Measurements from ENCODE around the gene C17orf67.

Gene C17orf67

DNA sequence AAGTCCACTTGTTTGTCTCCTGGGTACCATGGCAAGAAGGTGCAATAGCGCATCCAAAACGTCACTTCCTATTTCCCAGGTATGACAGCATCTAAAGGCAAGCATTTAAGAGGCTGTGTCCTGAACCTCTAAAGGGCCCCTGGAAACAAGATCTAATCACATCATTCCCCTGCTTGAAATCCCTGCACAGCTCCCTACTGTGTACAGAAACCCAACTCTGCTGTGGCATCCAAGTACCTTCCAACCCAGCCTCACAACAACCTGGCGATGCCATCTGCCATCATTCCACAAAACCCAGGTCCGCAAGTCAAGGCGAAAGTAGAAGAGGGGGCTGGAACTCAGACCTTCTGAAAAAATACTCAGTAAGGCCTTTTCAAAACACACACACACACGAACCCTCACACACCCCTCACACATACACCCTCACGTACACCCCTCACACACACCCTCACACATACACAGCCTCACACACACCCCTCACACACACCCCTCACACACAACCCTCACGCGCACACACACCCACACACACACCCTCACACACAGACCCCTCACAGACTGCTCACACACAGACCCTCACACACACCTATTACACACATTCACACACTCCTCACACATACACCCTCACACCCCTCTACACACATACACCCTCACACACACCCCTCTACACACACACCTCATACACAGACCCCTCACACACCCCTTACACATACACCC is 24.5 kb downstream of the C17orf67 start:
- no peak overlapping the region for H3K27ac ChIP-seq (ENCODE audit: low read length)

DNA sequence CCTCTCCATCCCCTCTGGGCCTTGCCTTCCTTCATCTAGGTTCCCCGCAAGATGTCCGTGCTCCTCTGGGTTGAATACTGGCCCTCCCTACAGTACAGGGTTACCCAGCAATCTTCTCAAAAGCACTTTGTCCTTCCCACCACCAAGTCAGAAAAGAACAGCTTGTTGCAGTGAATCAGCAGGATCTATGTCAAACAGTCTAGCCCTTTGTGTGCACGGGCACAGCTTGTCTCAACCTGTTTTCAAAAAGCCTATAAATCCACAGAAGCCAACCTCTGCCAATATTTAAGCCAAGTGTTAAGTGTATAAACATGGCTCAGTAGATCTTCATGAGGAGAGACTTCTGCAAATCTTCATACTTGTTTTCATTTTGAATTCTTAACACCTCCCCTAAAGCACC is 25.2 kb downstream of the C17orf67 start:
- Histone ChIP-seq H3K27me3 (ENCODE audit: insufficient read depth, low read length, poor library complexity) (no peaks in the 10 kb centered on the region), H3K79me2 (ENCODE audit: insufficient read depth, low read length) (no peaks in the 10 kb centered on the region), H3K4me1 (ENCODE audit: insufficient read depth, low read length) (peaks cover 28% of the 10 kb centered on the region), H3K4me3 (ENCODE audit: low read depth in 1 of 2, low read length in 2 of 2) (no peak overlapping the region), H2AFZ (ENCODE audit: low read depth, low read length) (no peak overlapping the region; the same call in 1 of the 2 replicates), H3K4me2 (ENCODE audit: insufficient read depth, low read length) (no peak overlapping the region), H3K9ac (ENCODE audit: low read depth, low read length) (no peak overlapping the region), H3K27ac (ENCODE audit: low read length) (no peak overlapping the region), H3K36me3 (ENCODE audit: insufficient read depth, low read length) (no peaks in the 10 kb centered on the region), H4K20me1 (ENCODE audit: insufficient read depth, low read length) (no peaks in the 10 kb centered on the region), H3K9me3 (ENCODE audit: insufficient read depth, low read length, severe bottlenecking) (no peaks in the 10 kb centered on the region)
- DNase-seq (no peak), ATAC-seq (ENCODE audit: insufficient read depth, low read depth) (no peak)
- TF ChIP-seq EZH2 (IDR thresholded peaks at IDR 0.05; ENCODE audit: borderline replicate concordance, low read depth, low read length, severe bottlenecking), result no peak
- TF ChIP-seq, protein P1, sequence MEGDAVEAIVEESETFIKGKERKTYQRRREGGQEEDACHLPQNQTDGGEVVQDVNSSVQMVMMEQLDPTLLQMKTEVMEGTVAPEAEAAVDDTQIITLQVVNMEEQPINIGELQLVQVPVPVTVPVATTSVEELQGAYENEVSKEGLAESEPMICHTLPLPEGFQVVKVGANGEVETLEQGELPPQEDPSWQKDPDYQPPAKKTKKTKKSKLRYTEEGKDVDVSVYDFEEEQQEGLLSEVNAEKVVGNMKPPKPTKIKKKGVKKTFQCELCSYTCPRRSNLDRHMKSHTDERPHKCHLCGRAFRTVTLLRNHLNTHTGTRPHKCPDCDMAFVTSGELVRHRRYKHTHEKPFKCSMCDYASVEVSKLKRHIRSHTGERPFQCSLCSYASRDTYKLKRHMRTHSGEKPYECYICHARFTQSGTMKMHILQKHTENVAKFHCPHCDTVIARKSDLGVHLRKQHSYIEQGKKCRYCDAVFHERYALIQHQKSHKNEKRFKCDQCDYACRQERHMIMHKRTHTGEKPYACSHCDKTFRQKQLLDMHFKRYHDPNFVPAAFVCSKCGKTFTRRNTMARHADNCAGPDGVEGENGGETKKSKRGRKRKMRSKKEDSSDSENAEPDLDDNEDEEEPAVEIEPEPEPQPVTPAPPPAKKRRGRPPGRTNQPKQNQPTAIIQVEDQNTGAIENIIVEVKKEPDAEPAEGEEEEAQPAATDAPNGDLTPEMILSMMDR (IDR thresholded peaks at IDR 0.05; ENCODE audit: borderline replicate concordance, extremely low read depth, low read length, poor library complexity, severe bottlenecking), result no peak

More for the DNA sequence above, 24.5 kb downstream of the C17orf67 start:
- no peak overlapping the region for H2AFZ ChIP-seq (ENCODE audit: low read depth, low read length)
- no peak overlapping the region for H3K9ac ChIP-seq (ENCODE audit: low read depth, low read length)
- H3K4me1 ChIP-seq (ENCODE audit: insufficient read depth, low read length), result peaks cover 35% of the 10 kb centered on the region
- H3K79me2 ChIP-seq (ENCODE audit: insufficient read depth, low read length), result no peaks in the 10 kb centered on the region
- H3K36me3 ChIP-seq (ENCODE audit: insufficient read depth, low read length), result no peaks in the 10 kb centered on the region
- DNase-seq, result no peak
- no peaks in the 10 kb centered on the region for H3K27me3 ChIP-seq (ENCODE audit: insufficient read depth, low read length, poor library complexity)
- TF ChIP-seq EZH2 (IDR thresholded peaks at IDR 0.05; ENCODE audit: borderline replicate concordance, low read depth, low read length, severe bottlenecking), result no peak
- TF ChIP-seq, protein P1 (IDR thresholded peaks at IDR 0.05; ENCODE audit: borderline replicate concordance, extremely low read depth, low read length, poor library complexity, severe bottlenecking), result no peak
- H3K4me2 ChIP-seq (ENCODE audit: insufficient read depth, low read length), result no peak overlapping the region
- no peaks in the 10 kb centered on the region for H4K20me1 ChIP-seq (ENCODE audit: insufficient read depth, low read length)
- ATAC-seq (ENCODE audit: insufficient read depth, low read depth), result no peak
- H3K4me3 ChIP-seq (ENCODE audit: low read depth in 1 of 2, low read length in 2 of 2), result no peak overlapping the region
- H3K9me3 ChIP-seq (ENCODE audit: insufficient read depth, low read length, severe bottlenecking), result no peaks in the 10 kb centered on the region

DNA sequence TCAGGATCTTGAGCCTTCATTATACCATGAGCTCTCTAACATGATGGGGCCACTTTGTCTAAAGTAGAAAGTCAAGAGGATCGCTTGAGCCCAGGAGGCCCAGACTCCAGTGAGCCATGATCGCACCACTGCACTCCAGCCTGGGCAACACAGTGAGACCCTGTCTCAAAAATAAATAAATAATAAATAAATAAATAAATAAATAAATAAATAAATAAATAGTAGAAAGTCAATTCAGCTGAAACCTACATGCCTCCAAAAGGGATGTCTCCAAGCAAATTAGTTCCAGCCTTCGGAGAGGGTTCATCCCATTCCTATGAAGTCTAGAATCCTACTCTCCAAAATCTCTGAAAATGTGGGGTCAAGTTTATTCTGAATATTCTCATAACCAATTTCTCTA is 26.0 kb downstream of the C17orf67 start:
- H3K9ac ChIP-seq (ENCODE audit: low read depth, low read length), result no peak overlapping the region
- peaks cover 20% of the 10 kb centered on the region for H3K4me1 ChIP-seq (ENCODE audit: insufficient read depth, low read length)
- H3K27ac ChIP-seq (ENCODE audit: low read length), result no peak overlapping the region
- ATAC-seq (ENCODE audit: insufficient read depth, low read depth) (no peak), DNase-seq (no peak)
- no peaks in the 10 kb centered on the region for H4K20me1 ChIP-seq (ENCODE audit: insufficient read depth, low read length)
- no peaks in the 10 kb centered on the region for H3K36me3 ChIP-seq (ENCODE audit: insufficient read depth, low read length)
- TF ChIP-seq, protein P1 (IDR thresholded peaks at IDR 0.05; ENCODE audit: borderline replicate concordance, extremely low read depth, low read length, poor library complexity, severe bottlenecking), result no peak
- TF ChIP-seq EZH2 (IDR thresholded peaks at IDR 0.05; ENCODE audit: borderline replicate concordance, low read depth, low read length, severe bottlenecking), result no peak
- no peak overlapping the region for H2AFZ ChIP-seq (ENCODE audit: low read depth, low read length)
- no peaks in the 10 kb centered on the region for H3K79me2 ChIP-seq (ENCODE audit: insufficient read depth, low read length)
- no peak overlapping the region for H3K4me2 ChIP-seq (ENCODE audit: insufficient read depth, low read length)
- H3K9me3 ChIP-seq (ENCODE audit: insufficient read depth, low read length, severe bottlenecking), result no peaks in the 10 kb centered on the region
- H3K27me3 ChIP-seq (ENCODE audit: insufficient read depth, low read length, poor library complexity), result no peaks in the 10 kb centered on the region
- H3K4me3 ChIP-seq (ENCODE audit: low read depth in 1 of 2, low read length in 2 of 2), result no peak overlapping the region
